HepG2 (cell line): ENCODE results near the gene NFKB1. TPM values are rescaled to one million over a fixed set of nuclear protein-coding genes. Genes with fewer than 3 reads are reported as not detected.

Source experiments
- ATAC-seq: fragments of 200-7000 bp; cut with Tn5 transposase; 3 replicates; pipeline ENCODE4 v1.9.1; 2020; ENCODE audit warnings: mild to moderate bottlenecking, moderate library complexity
- BruUV-seq: library from RNA; stranded (reverse); fragments of 400-500 nt; replicated peaks from 2 replicates; lab custom pipeline; 2021; lab: Mats Ljungman, UMichigan
- CTCF ChIA-PET: fragments of 300-600 bp; formaldehyde crosslinking; extraction: SDS; loops from one replicate; lab custom pipeline; 2021; ENCODE audit warnings: low total read pairs, inconsistent platforms, low intra/inter-chr PET ratio; lab: Yijun Ruan, JAX
- POLR2A ChIA-PET: fragments of 350-600 bp; sonication (Branson Sonifier 250); formaldehyde crosslinking; loops from one replicate; lab custom pipeline; 2020; ENCODE audit warnings: antibody characterized with exemption, inconsistent platforms; lab: Yijun Ruan, JAX
- DNase-seq: peaks from one replicate; pipeline ENCODE4 v3.0.0-alpha.2; 2015; ENCODE audit warnings: low spot score
- FAIRE-seq: peaks from 3 replicates; lab custom pipeline; 2011; peaks lifted over from hg19 to GRCh38; lab: Jason Lieb, UNC
- H2AFZ ChIP-seq: one replicate; pipeline ENCODE4 v1.6.1; 2011; ENCODE audit warnings: low read length, inconsistent platforms
- H3K27ac ChIP-seq: fragments of 300-600 bp; 3 replicates; pipeline ENCODE4 v1.8.0; 2011; ENCODE audit warnings: mixed run types, mild to moderate bottlenecking, mixed read lengths, low read length, inconsistent platforms; ENCODE audit not compliant: insufficient read depth; ENCODE audit errors: extremely low read length
- H3K27me3 ChIP-seq, 2 experiments: fragments of 200-600 bp in 1 of 2; 2 replicates in 1 of 2; 3 replicates in 1 of 2; pipeline versions ENCODE4 v1.6.0 to v1.8.0; 2011; ENCODE audit warnings: low read length in 2 of 2, mild to moderate bottlenecking in 2 of 2, moderate library complexity in 2 of 2, inconsistent platforms in 1 of 2; ENCODE audit not compliant: insufficient read depth in 2 of 2, control insufficient read depth in 1 of 2
- H3K36me3 ChIP-seq, 2 experiments: fragments of 200-600 bp in 1 of 2; replicated peaks in 1 of 2; 2 replicates in 1 of 2; 3 replicates in 1 of 2; pipeline versions ENCODE4 v1.5.1 to v1.8.0; 2011; ENCODE audit warnings: low read length in 2 of 2, inconsistent platforms in 1 of 2; ENCODE audit not compliant: insufficient read depth in 2 of 2, control insufficient read depth in 1 of 2
- H3K4me1 ChIP-seq: 2 replicates; pipeline ENCODE4 v1.5.1; 2012; ENCODE audit warnings: low read length, inconsistent platforms; ENCODE audit not compliant: insufficient read depth
- H3K4me2 ChIP-seq: 2 replicates; pipeline ENCODE4 v1.6.0; 2011; ENCODE audit warnings: low read depth, low read length, inconsistent platforms
- H3K4me3 ChIP-seq, 3 experiments: fragments of 200-600 bp in 1 of 3; sonication (generic), shearing (Covaris generic) in 1 of 3; replicated peaks in 1 of 3; 2 replicates each; pipeline ENCODE4 v1.5.1; 2011 to 2016; ENCODE audit warnings: low read length in 3 of 3, inconsistent platforms in 2 of 3, low read depth in 2 of 3, mild to moderate bottlenecking in 2 of 3, control low read depth in 1 of 3, mixed read lengths in 1 of 3; ENCODE audit not compliant: insufficient read depth in 1 of 3
- H3K79me2 ChIP-seq: one replicate; pipeline ENCODE4 v1.6.1; 2011; ENCODE audit warnings: low read length, inconsistent platforms; ENCODE audit not compliant: insufficient read depth
- H3K9ac ChIP-seq: 2 replicates; pipeline ENCODE4 v1.6.0; 2011; ENCODE audit warnings: mild to moderate bottlenecking, low read depth, low read length, inconsistent platforms; ENCODE audit not compliant: insufficient read depth
- H3K9me3 ChIP-seq: 2 replicates; pipeline ENCODE4 v1.5.1; 2012; ENCODE audit warnings: mild to moderate bottlenecking, low read length
- H4K20me1 ChIP-seq: 2 replicates; pipeline ENCODE4 v1.6.0; 2011; ENCODE audit warnings: inconsistent platforms, mild to moderate bottlenecking, low read length, moderate library complexity; ENCODE audit not compliant: insufficient read depth
- ARHGAP35 ChIP-seq: sonication (generic); formaldehyde crosslinking; IDR thresholded peaks from 2 replicates; pipeline ENCODE4 v1.9.0; 2022; ENCODE audit warnings: mild to moderate bottlenecking, inconsistent platforms, moderate library complexity, missing genetic modification reagents, borderline replicate concordance
- ARID4A ChIP-seq: sonication (generic); formaldehyde crosslinking; IDR thresholded peaks from 2 replicates; pipeline ENCODE4 v1.5.0; 2020; ENCODE audit warnings: mild to moderate bottlenecking, missing genetic modification reagents, borderline replicate concordance
- ATF6 ChIP-seq: sonication (generic); formaldehyde crosslinking; conservative IDR thresholded peaks from 2 replicates; pipeline ENCODE4 v1.4.0; 2020; ENCODE audit warnings: missing genetic modification reagents
- ATRX ChIP-seq: sonication (generic); formaldehyde crosslinking; IDR thresholded peaks from 2 replicates; pipeline ENCODE4 v1.4.0; 2020; ENCODE audit warnings: missing genetic modification reagents, borderline replicate concordance
- NFIC ChIP-seq: IDR thresholded peaks from 2 replicates; pipeline ENCODE4 v1.6.1; 2012; ENCODE audit warnings: mild to moderate bottlenecking, low read length, inconsistent platforms
- ONECUT2 ChIP-seq: sonication (generic); formaldehyde crosslinking; IDR thresholded peaks from 2 replicates; pipeline ENCODE4 v1.4.0; 2020; ENCODE audit warnings: missing genetic modification reagents
- POLR2AphosphoS5 ChIP-seq: IDR thresholded peaks from 2 replicates; pipeline ENCODE4 v1.6.1; 2012; ENCODE audit warnings: low read depth, low read length
- RFX1 ChIP-seq: fragments of 450-650 bp; IDR thresholded peaks from 2 replicates; pipeline ENCODE4 v1.6.1; 2017
- SNAI1 ChIP-seq: sonication (generic); formaldehyde crosslinking; IDR thresholded peaks from 2 replicates; pipeline ENCODE4 v1.5.0; 2020; ENCODE audit warnings: mild to moderate bottlenecking, missing genetic modification reagents, borderline replicate concordance
- TRIM22 ChIP-seq: fragments of 450-650 bp; IDR thresholded peaks from 2 replicates; pipeline ENCODE4 v1.6.1; 2017
- ZBTB1 ChIP-seq: sonication (generic); formaldehyde crosslinking; IDR thresholded peaks from 2 replicates; pipeline ENCODE4 v1.4.0; 2020; ENCODE audit warnings: missing genetic modification reagents, borderline replicate concordance
- ZFP36L2 ChIP-seq: sonication (generic); formaldehyde crosslinking; IDR thresholded peaks from 2 replicates; pipeline ENCODE4 v1.4.0; 2020; ENCODE audit warnings: missing genetic modification reagents
- ZKSCAN1 ChIP-seq: fragments of 150-350 bp; IDR thresholded peaks from 2 replicates; pipeline ENCODE4 v1.6.1; 2014; ENCODE audit warnings: low read length
- ZNF331 ChIP-seq: sonication (generic); formaldehyde crosslinking; IDR thresholded peaks from 2 replicates; pipeline ENCODE4 v1.4.0; 2020; ENCODE audit warnings: missing genetic modification reagents
- ZNF558 ChIP-seq: sonication (generic); formaldehyde crosslinking; IDR thresholded peaks from 2 replicates; pipeline ENCODE4 v1.9.0; 2022; ENCODE audit warnings: mild to moderate bottlenecking, missing genetic modification reagents, borderline replicate concordance
- ZNF598 ChIP-seq: sonication (generic); formaldehyde crosslinking; IDR thresholded peaks from 2 replicates; pipeline ENCODE4 v1.5.1; 2020; ENCODE audit warnings: mild to moderate bottlenecking, missing genetic modification reagents, borderline replicate concordance
- ZSCAN21 ChIP-seq: sonication (generic); formaldehyde crosslinking; IDR thresholded peaks from 2 replicates; pipeline ENCODE4 v1.8.0; 2022; ENCODE audit warnings: mild to moderate bottlenecking, missing genetic modification reagents, moderate library complexity, borderline replicate concordance
- WGBS: methylation state at CpG from one replicate; pipeline ENCODE4 v1.1.6; 2017; ENCODE audit warnings: low lambda C conversion rate; 5-methylcytosine and 5-hydroxymethylcytosine counted together
- in situ Hi-C: cut with HindIII; loops from 2 replicates; pipeline ENCODE4 v1.10.0; 2017; ENCODE audit warnings: low pct_unique_long_range_greater_than_20kb; ENCODE audit not compliant: extremely low pct_ligation_motif_present
- intact Hi-C: fragments of 100-400 bp; cut with micrococcal nuclease; formaldehyde crosslinking; loops from one replicate; pipeline ENCODE4 v1.10.0; 2022; ENCODE audit not compliant: unreplicated experiment
- polyA plus RNA-seq, 8 experiments: library from polyadenylated mRNA; depleted of rRNA in 3 of 8; stranded (reverse) in 7 of 8; unstranded in 1 of 8; fragments of >200 nt; fragmentation: Illumina TruSeq in 4 of 8; extraction: Trizol in 4 of 8; gene quantifications; 2 replicates each; pipeline versions ENCODE4 v1.2.1 to v1.2.3, GENCODE V29; 2011 to 2016; ENCODE audit warnings: low read depth in 4 of 8, missing spikeins in 1 of 8, mixed read lengths in 1 of 8; ENCODE audit not compliant: insufficient read depth in 1 of 8
- total RNA-seq, 5 experiments: library from RNA; depleted of rRNA; stranded (reverse); fragments of >200 nt; fragmentation: Illumina TruSeq; extraction: Trizol; gene quantifications; 2 replicates each; pipeline ENCODE4 v1.2.3, GENCODE V29; 2016; ENCODE audit warnings: low read depth in 1 of 5

The NFKB1 gene
- total and polyA plus RNA-seq, 2 of the 13 experiments (the other 11 are each of a cell fraction or from before 2014, with no cell fraction given) = 15.4 to 31.6 TPM

- TF ChIP-seq TRIM22 (no peak), ZNF558 (CRISPR knock-in tag) (no peak), ARID4A (CRISPR knock-in tag) (no peak), ZKSCAN1 (no peak), ONECUT2 (no peak)
These were observed 50.9 kb downstream of the NFKB1 start (continued) for GRCh38 chr4:102551958-102552565.

GRCh38 chr4:102552781-102553180 lies 51.6 kb downstream of the NFKB1 start:
- peaks cover 3 to 6% of the 10 kb centered on the region in 2 experiments; a peak in 3 of 5 replicates for H3K36me3 ChIP-seq
- ATAC-seq (no peak), DNase-seq (no peak), FAIRE-seq (no peak)
- no peak overlapping the region for H2AFZ ChIP-seq
- H4K20me1 ChIP-seq = no peaks in the 10 kb centered on the region
- no TSS peak for BruUV-seq
- in situ Hi-C loops (no loop called here), intact Hi-C loops (no loop called here)
- H3K27ac ChIP-seq = no peak overlapping the region
- no peaks in the 10 kb centered on the region for H3K79me2 ChIP-seq
- POLR2A ChIA-PET = no interaction called here
- no peak overlapping the region for H3K4me3 ChIP-seq
- H3K27me3 ChIP-seq = no peaks in the 10 kb centered on the region
- 97% methylated on average over 1 of the region's 1 CpG for WGBS
- no peaks in the 10 kb centered on the region for H3K4me1 ChIP-seq
- H3K9me3 ChIP-seq = no peaks in the 10 kb centered on the region
- CTCF ChIA-PET = no interaction called here
- H3K9ac ChIP-seq = no peak overlapping the region
- no peak overlapping the region for H3K4me2 ChIP-seq
- TF ChIP-seq NFIC (no peak), ZSCAN21 (CRISPR knock-in tag) (no peak), ZBTB1 (no peak), RFX1 (no peak), ZNF331 (CRISPR knock-in tag) (no peak), ZFP36L2 (CRISPR knock-in tag) (no peak), ARHGAP35 (CRISPR knock-in tag) (no peak), ZNF598 (CRISPR knock-in tag) (no peak), ATF6 (no peak), POLR2AphosphoS5 (no peak), SNAI1 (CRISPR knock-in tag) (no peak), ATRX (CRISPR knock-in tag) (no peak)
